Testis (tissue), 2 donors: ENCODE data around the gene ITPKB.

Experiments
- POLR2A ChIP-seq: fragments of 450-650 bp; IDR thresholded peaks from one replicate; pipeline ENCODE4 v1.6.1; 2017; ENCODE audit warnings: antibody characterized with exemption, mild to moderate bottlenecking, moderate library complexity
- TF ChIP-seq, protein P1 (sequence below), 3 experiments: fragments of 450-650 bp in 2 of 3; fragments of 200-600 bp in 1 of 3; sonication (generic) in 1 of 3; IDR thresholded peaks; one replicate each; pipeline ENCODE4 v1.5.1; 2016 to 2019; ENCODE audit warnings: antibody characterized with exemption in 3 of 3, mild to moderate bottlenecking in 2 of 3, moderate library complexity in 1 of 3

GRCh38 chr1:226679262-226679661, 59.8 kb downstream of the ITPKB start:
- TF ChIP-seq, protein P1, sequence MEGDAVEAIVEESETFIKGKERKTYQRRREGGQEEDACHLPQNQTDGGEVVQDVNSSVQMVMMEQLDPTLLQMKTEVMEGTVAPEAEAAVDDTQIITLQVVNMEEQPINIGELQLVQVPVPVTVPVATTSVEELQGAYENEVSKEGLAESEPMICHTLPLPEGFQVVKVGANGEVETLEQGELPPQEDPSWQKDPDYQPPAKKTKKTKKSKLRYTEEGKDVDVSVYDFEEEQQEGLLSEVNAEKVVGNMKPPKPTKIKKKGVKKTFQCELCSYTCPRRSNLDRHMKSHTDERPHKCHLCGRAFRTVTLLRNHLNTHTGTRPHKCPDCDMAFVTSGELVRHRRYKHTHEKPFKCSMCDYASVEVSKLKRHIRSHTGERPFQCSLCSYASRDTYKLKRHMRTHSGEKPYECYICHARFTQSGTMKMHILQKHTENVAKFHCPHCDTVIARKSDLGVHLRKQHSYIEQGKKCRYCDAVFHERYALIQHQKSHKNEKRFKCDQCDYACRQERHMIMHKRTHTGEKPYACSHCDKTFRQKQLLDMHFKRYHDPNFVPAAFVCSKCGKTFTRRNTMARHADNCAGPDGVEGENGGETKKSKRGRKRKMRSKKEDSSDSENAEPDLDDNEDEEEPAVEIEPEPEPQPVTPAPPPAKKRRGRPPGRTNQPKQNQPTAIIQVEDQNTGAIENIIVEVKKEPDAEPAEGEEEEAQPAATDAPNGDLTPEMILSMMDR (IDR thresholded peaks at IDR 0.05) = no peak
- no peak for TF ChIP-seq POLR2A
